Duodenal mucosa (tissue), 2 donors: ENCODE measurements around the gene ADIPOQ.
"Not testable (repeated sequence)": the region's sequence is repeated elsewhere in the genome, so short reads cannot be mapped to it uniquely, and the experiment has no call there.

ENCODE experiments used
- H3K27ac ChIP-seq: one replicate; pipeline ENCODE4 v1.7.0; 2013; ENCODE audit warnings: low read depth, low read length
- H3K27me3 ChIP-seq, 2 donors: one replicate each; pipeline ENCODE4 v1.7.0; 2013; ENCODE audit warnings: low read length in 2 of 2, control low read depth in 1 of 2; ENCODE audit not compliant: insufficient read depth in 2 of 2, control insufficient read depth in 1 of 2
- H3K36me3 ChIP-seq, 2 donors: one replicate each; pipeline ENCODE4 v1.7.0; 2013; ENCODE audit warnings: low read length in 2 of 2, control low read depth in 1 of 2; ENCODE audit not compliant: insufficient read depth in 2 of 2, control insufficient read depth in 1 of 2
- H3K4me1 ChIP-seq, 2 donors: one replicate each; pipeline ENCODE4 v1.7.0; 2013; ENCODE audit warnings: low read length in 2 of 2, control low read depth in 1 of 2; ENCODE audit not compliant: insufficient read depth in 2 of 2, control insufficient read depth in 1 of 2
- H3K4me3 ChIP-seq, 2 donors: one replicate each; pipeline ENCODE4 v1.7.0; 2013; ENCODE audit warnings: low read length in 2 of 2, low read depth in 1 of 2
- H3K9ac ChIP-seq, 2 donors: one replicate each; pipeline ENCODE4 v1.7.0; 2013; ENCODE audit warnings: low read length in 2 of 2, low read depth in 1 of 2
- H3K9me3 ChIP-seq, 2 donors: one replicate each; pipeline ENCODE4 v1.7.0; 2013; ENCODE audit warnings: low read length in 2 of 2, control low read depth in 1 of 2; ENCODE audit not compliant: control insufficient read depth in 1 of 2

Gene ADIPOQ

GRCh38 chr3:186870421-186871201, 28.1 kb downstream of the ADIPOQ start:
- H3K27me3 ChIP-seq = no peaks in the 10 kb centered on the region
- H3K9me3 ChIP-seq = no peaks in the 10 kb centered on the region
- no peak overlapping the region for H3K4me3 ChIP-seq
- H3K27ac ChIP-seq = no peak overlapping the region
- H3K36me3 ChIP-seq = no peaks in the 10 kb centered on the region
- H3K9ac ChIP-seq = no peak overlapping the region
- H3K4me1 ChIP-seq = peaks cover 0 to 3% of the 10 kb centered on the region in 2 donors

- Histone ChIP-seq H3K27ac (no peak overlapping the region), H3K9me3 (no peaks in the 10 kb centered on the region), H3K27me3 (no peaks in the 10 kb centered on the region), H3K4me3 (no peak overlapping the region), H3K4me1 (peaks cover 0 to 3% of the 10 kb centered on the region in 2 donors), H3K36me3 (no peaks in the 10 kb centered on the region), H3K9ac (no peak overlapping the region)
These were observed 29.0 kb downstream of the ADIPOQ start for GRCh38 chr3:186871403-186871924.

- H3K9me3 ChIP-seq, H3K27ac ChIP-seq: not testable (repeated sequence)
These were observed 31.3 kb downstream of the ADIPOQ start for GRCh38 chr3:186873796-186874195.

GRCh38 chr3:186874216-186874615, 31.7 kb downstream of the ADIPOQ start:
- H3K27me3 ChIP-seq, H3K4me1 ChIP-seq, H3K9me3 ChIP-seq, H3K9ac ChIP-seq, H3K4me3 ChIP-seq, H3K27ac ChIP-seq, H3K36me3 ChIP-seq: not testable (repeated sequence)

More at GRCh38 chr3:186873796-186874195, 31.3 kb downstream of the ADIPOQ start:
- not testable (repeated sequence) for H3K4me3 ChIP-seq, H3K36me3 ChIP-seq, H3K27me3 ChIP-seq, H3K4me1 ChIP-seq, H3K9ac ChIP-seq

GRCh38 chr3:186874841-186875240, 32.3 kb downstream of the ADIPOQ start:
- H3K36me3 ChIP-seq, H3K27ac ChIP-seq, H3K9ac ChIP-seq, H3K4me3 ChIP-seq, H3K27me3 ChIP-seq, H3K9me3 ChIP-seq, H3K4me1 ChIP-seq: not testable (repeated sequence)

- H3K9ac ChIP-seq = no peak overlapping the region
These were observed 33.2 kb downstream of the ADIPOQ start for GRCh38 chr3:186875708-186876107.

GRCh38 chr3:186879781-186880180, 37.3 kb downstream of the ADIPOQ start:
- no peak overlapping the region for H3K9ac ChIP-seq
- H3K27ac ChIP-seq = no peak overlapping the region
- no peaks in the 10 kb centered on the region for H3K27me3 ChIP-seq
- no peaks in the 10 kb centered on the region for H3K36me3 ChIP-seq
- H3K4me3 ChIP-seq = no peak overlapping the region
- no peaks in the 10 kb centered on the region for H3K4me1 ChIP-seq
- no peaks in the 10 kb centered on the region for H3K9me3 ChIP-seq

More at GRCh38 chr3:186875708-186876107, 33.2 kb downstream of the ADIPOQ start:
- no peaks in the 10 kb centered on the region for H3K9me3 ChIP-seq
- no peak overlapping the region for H3K4me3 ChIP-seq
- H3K36me3 ChIP-seq = no peaks in the 10 kb centered on the region
- H3K27ac ChIP-seq = no peak overlapping the region
- H3K27me3 ChIP-seq = no peaks in the 10 kb centered on the region
- peaks cover 0 to 3% of the 10 kb centered on the region in 2 donors for H3K4me1 ChIP-seq

GRCh38 chr3:186880406-186880805, 37.9 kb downstream of the ADIPOQ start:
- H3K36me3 ChIP-seq = no peaks in the 10 kb centered on the region
- H3K9me3 ChIP-seq = no peaks in the 10 kb centered on the region
- H3K27ac ChIP-seq = no peak overlapping the region
- no peak overlapping the region for H3K4me3 ChIP-seq
- no peaks in the 10 kb centered on the region for H3K27me3 ChIP-seq
- H3K9ac ChIP-seq = no peak overlapping the region
- no peaks in the 10 kb centered on the region for H3K4me1 ChIP-seq

- H3K27ac ChIP-seq = no peak overlapping the region
- no peak overlapping the region for H3K9ac ChIP-seq
- H3K4me1 ChIP-seq = no peaks in the 10 kb centered on the region
- no peak overlapping the region for H3K4me3 ChIP-seq
- H3K36me3 ChIP-seq = no peaks in the 10 kb centered on the region
- H3K9me3 ChIP-seq = no peaks in the 10 kb centered on the region
- no peaks in the 10 kb centered on the region for H3K27me3 ChIP-seq
These were observed 39.6 kb downstream of the ADIPOQ start for GRCh38 chr3:186882150-186882524.

GRCh38 chr3:186882881-186883685, 40.6 kb downstream of the ADIPOQ start:
- Histone ChIP-seq H3K27ac (no peak overlapping the region), H3K4me3 (no peak overlapping the region), H3K9me3 (no peaks in the 10 kb centered on the region), H3K27me3 (no peaks in the 10 kb centered on the region), H3K4me1 (no peaks in the 10 kb centered on the region), H3K36me3 (no peaks in the 10 kb centered on the region), H3K9ac (no peak overlapping the region)
